GM12801 (cell line): ENCODE measurements around the gene COX10.

ENCODE experiments used
- CTCF ChIP-seq: IDR thresholded peaks from one replicate; pipeline ENCODE4 v1.5.1; 2011; ENCODE audit warnings: control low read depth; ENCODE audit not compliant: insufficient read length; ENCODE audit errors: extremely low read depth

COX10 gene

GRCh38 chr17:14112407-14112806, 43.1 kb downstream of the COX10 start:
- TF ChIP-seq CTCF: no peak

- TF ChIP-seq CTCF: no peak
Observed at GRCh38 chr17:14113137-14113536, 43.8 kb downstream of the COX10 start.

GRCh38 chr17:14116263-14117024, 47.1 kb downstream of the COX10 start:
- TF ChIP-seq CTCF: no peak

- TF ChIP-seq CTCF: no peak
Observed at GRCh38 chr17:14118951-14119350, 49.6 kb downstream of the COX10 start.

GRCh38 chr17:14119546-14119945, 50.2 kb downstream of the COX10 start:
- no peak for TF ChIP-seq CTCF

GRCh38 chr17:14121952-14122351, 52.6 kb downstream of the COX10 start:
- no peak for TF ChIP-seq CTCF

GRCh38 chr17:14123619-14124278, 54.4 kb downstream of the COX10 start:
- TF ChIP-seq CTCF: no peak
